DOHH2 (cell line): ENCODE data around the gene PRMT7.

Source experiments
- CTCF ChIP-seq: fragments of 200-600 bp; sonication (generic); IDR thresholded peaks from one replicate; pipeline ENCODE4 v1.5.1; 2014; ENCODE audit warnings: antibody characterized with exemption, mild to moderate bottlenecking, low read depth, low read length; ENCODE audit not compliant: poor library complexity, severe bottlenecking
- EZH2phosphoT487 ChIP-seq: fragments of 200-600 bp; sonication (generic); IDR thresholded peaks from 2 replicates; pipeline ENCODE4 v1.6.1; 2017; ENCODE audit warnings: borderline replicate concordance, mild to moderate bottlenecking, antibody characterized with exemption, low read length, moderate library complexity, mixed read lengths

- no peak for TF ChIP-seq CTCF
- no peak for TF ChIP-seq EZH2phosphoT487
Observed at GRCh38 chr16:68347605-68348004, 36.8 kb downstream of the PRMT7 start.
